ENCODE results near the gene ACADM.

GRCh38 chr1:75712306-75712705 lies 12.2 kb upstream of the ACADM start:
- TF ChIP-seq NFIC (IDR thresholded peaks at IDR 0.05; ENCODE audit: borderline replicate concordance), result no peak
- TF ChIP-seq CTCF (IDR thresholded peaks at IDR 0.05), result no peak
- TF ChIP-seq REST (IDR thresholded peaks at IDR 0.05; ENCODE audit: low read depth, low read length), result no peak
- no peak for TF ChIP-seq YY1 (IDR thresholded peaks at IDR 0.05; ENCODE audit: low read depth)
- no peak for TF ChIP-seq RFX5 (IDR thresholded peaks at IDR 0.05; ENCODE audit: low read length)
- TF ChIP-seq SIN3A (IDR thresholded peaks at IDR 0.05; ENCODE audit: borderline replicate concordance, low read depth, low read length), result no peak
- TF ChIP-seq USF2 (IDR thresholded peaks at IDR 0.05; ENCODE audit: borderline replicate concordance, low read depth, low read length), result no peak
- no peak for TF ChIP-seq MAX (IDR thresholded peaks at IDR 0.05; ENCODE audit: low read depth)
